GM23248 (cell line): ENCODE measurements around the gene MUC13. TPM values are rescaled to one million over a fixed set of nuclear protein-coding genes. Genes with fewer than 3 reads are reported as not detected.

Experiments
- DNase-seq: peaks from one replicate; pipeline ENCODE4 v3.0.0-alpha.2; 2015
- H2AFZ ChIP-seq: fragments of 200-600 bp; sonication (generic); 2 replicates; pipeline ENCODE4 v1.6.1; 2016; ENCODE audit warnings: antibody characterized with exemption
- H3F3A ChIP-seq: fragments of 200-600 bp; sonication (generic); 2 replicates; pipeline ENCODE4 v1.6.1; 2016; ENCODE audit warnings: mild to moderate bottlenecking, antibody characterized with exemption, mixed run types; ENCODE audit not compliant: insufficient read depth
- H3K27ac ChIP-seq: fragments of 200-600 bp; sonication (generic); 2 replicates; pipeline ENCODE4 v1.5.1; 2016; ENCODE audit warnings: mild to moderate bottlenecking
- H3K27me3 ChIP-seq: fragments of 200-600 bp; sonication (generic); replicated peaks from 2 replicates; pipeline ENCODE4 v1.6.1; 2016; ENCODE audit warnings: mild to moderate bottlenecking; ENCODE audit not compliant: insufficient read depth
- H3K36me3 ChIP-seq: fragments of 200-600 bp; sonication (generic); 2 replicates; pipeline ENCODE4 v1.6.1; 2016; ENCODE audit warnings: low read depth, mild to moderate bottlenecking
- H3K4me1 ChIP-seq: fragments of 200-600 bp; sonication (generic); 2 replicates; pipeline ENCODE4 v1.6.1; 2016; ENCODE audit warnings: mild to moderate bottlenecking; ENCODE audit not compliant: insufficient read depth
- H3K4me2 ChIP-seq: fragments of 200-600 bp; sonication (generic); one replicate; pipeline ENCODE4 v1.6.1; 2016; ENCODE audit warnings: mild to moderate bottlenecking; ENCODE audit not compliant: unreplicated experiment
- H3K4me3 ChIP-seq: fragments of 200-600 bp; sonication (generic); 2 replicates; pipeline ENCODE4 v1.5.1; 2016; ENCODE audit warnings: mild to moderate bottlenecking
- H3K79me2 ChIP-seq: fragments of 200-600 bp; sonication (generic); 2 replicates; pipeline ENCODE4 v1.6.1; 2016; ENCODE audit warnings: mild to moderate bottlenecking; ENCODE audit not compliant: insufficient read depth
- H3K9ac ChIP-seq: fragments of 200-600 bp; sonication (generic); 2 replicates; pipeline ENCODE4 v1.6.1; 2016; ENCODE audit warnings: mild to moderate bottlenecking
- H3K9me2 ChIP-seq: fragments of 200-600 bp; sonication (generic); 2 replicates; pipeline ENCODE4 v1.6.1; 2016; ENCODE audit warnings: mixed run types, mild to moderate bottlenecking, moderate library complexity; ENCODE audit not compliant: insufficient read depth
- H3K9me3 ChIP-seq: fragments of 200-600 bp; sonication (generic); one replicate; pipeline ENCODE4 v1.6.1; 2017; ENCODE audit warnings: low read depth
- H4K20me1 ChIP-seq: fragments of 200-600 bp; sonication (generic); 2 replicates; pipeline ENCODE4 v1.6.0; 2016; ENCODE audit not compliant: insufficient read depth
- EZH2 ChIP-seq: fragments of 200-600 bp; sonication (generic); IDR thresholded peaks from 2 replicates; pipeline ENCODE4 v1.6.1; 2018; ENCODE audit warnings: antibody characterized with exemption, mild to moderate bottlenecking; ENCODE audit not compliant: insufficient read depth, poor library complexity, severe bottlenecking
- EZH2phosphoT487 ChIP-seq: fragments of 200-600 bp; sonication (generic); IDR thresholded peaks from 2 replicates; pipeline ENCODE4 v1.6.1; 2018; ENCODE audit warnings: antibody characterized with exemption, moderate library complexity, mild to moderate bottlenecking, low read depth; ENCODE audit not compliant: insufficient read depth
- WGBS, 2 experiments: methylation state at CpG; one replicate each; pipeline ENCODE4 v1.1.6; 2015 to 2017; ENCODE audit warnings: low lambda C conversion rate in 2 of 2, low coverage in 1 of 2; ENCODE audit errors: missing lambda C conversion rate in 2 of 2; 5-methylcytosine and 5-hydroxymethylcytosine counted together
- in situ Hi-C: fragments of 300-500 bp; cut with MboI; formaldehyde crosslinking; loops from 2 replicates; pipeline ENCODE4 v1.15.0; 2020
- polyA plus RNA-seq: library from polyadenylated mRNA; unstranded; fragments of >200 nt; fragmentation: Nextera tagmentation; extraction: Ambion mirVana; gene quantifications from 2 replicates; pipeline ENCODE4 v1.2.1, GENCODE V29; 2016
- total RNA-seq: library from RNA; depleted of rRNA; stranded (reverse); fragments of >200 nt; shearing (Covaris generic); gene quantifications from 2 replicates; pipeline ENCODE4 v1.2.3, GENCODE V29; 2014

The MUC13 gene
- total and polyA plus RNA-seq, 2 experiments from 2014 or later, result 0.18 to 0.32 TPM

DNA sequence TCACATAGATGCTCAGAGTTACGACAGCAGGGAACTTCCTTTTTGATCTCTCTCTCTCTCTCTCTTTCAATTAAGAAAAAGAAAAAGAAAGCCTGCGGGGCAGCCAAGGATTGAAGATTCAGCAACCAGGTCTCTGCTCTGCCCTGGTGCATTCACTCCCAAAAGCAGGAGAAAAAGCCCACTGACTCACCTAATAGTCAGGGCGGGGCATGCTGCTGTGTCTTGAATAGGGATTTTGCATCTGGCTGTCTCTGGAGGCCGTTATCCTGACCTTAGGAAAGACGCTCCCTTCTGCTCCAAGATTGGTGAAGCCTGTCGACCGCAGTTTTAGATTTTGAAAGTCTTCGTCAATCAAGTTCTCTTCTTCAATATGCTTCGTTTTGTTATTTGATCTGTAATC is 26.6 kb downstream of the MUC13 start:
- Histone ChIP-seq H3K4me3 (no peak overlapping the region), H3F3A (no peaks in the 10 kb centered on the region), H3K9me2 (no peaks in the 10 kb centered on the region), H3K9me3 (no peaks in the 10 kb centered on the region), H2AFZ (no peak overlapping the region), H3K36me3 (no peaks in the 10 kb centered on the region), H3K4me1 (no peaks in the 10 kb centered on the region), H3K4me2 (no peak overlapping the region), H3K79me2 (no peaks in the 10 kb centered on the region), H3K27ac (no peak overlapping the region), H3K27me3 (no peaks in the 10 kb centered on the region; the same call in 1 of the 2 replicates), H4K20me1 (no peaks in the 10 kb centered on the region), H3K9ac (no peak overlapping the region)
- in situ Hi-C loops, result loop anchor here (10.0 to 25.0 kb wide), 2 partner anchors 333 to 571 kb away; no protein-coding TSS in a partner anchor
- TF ChIP-seq EZH2, result no peak
- TF ChIP-seq EZH2phosphoT487, result no peak
- WGBS, 2 experiments, result 73 to 79% methylated on average over 9 of the region's 9 CpGs
- DNase-seq, result no peak

DNA sequence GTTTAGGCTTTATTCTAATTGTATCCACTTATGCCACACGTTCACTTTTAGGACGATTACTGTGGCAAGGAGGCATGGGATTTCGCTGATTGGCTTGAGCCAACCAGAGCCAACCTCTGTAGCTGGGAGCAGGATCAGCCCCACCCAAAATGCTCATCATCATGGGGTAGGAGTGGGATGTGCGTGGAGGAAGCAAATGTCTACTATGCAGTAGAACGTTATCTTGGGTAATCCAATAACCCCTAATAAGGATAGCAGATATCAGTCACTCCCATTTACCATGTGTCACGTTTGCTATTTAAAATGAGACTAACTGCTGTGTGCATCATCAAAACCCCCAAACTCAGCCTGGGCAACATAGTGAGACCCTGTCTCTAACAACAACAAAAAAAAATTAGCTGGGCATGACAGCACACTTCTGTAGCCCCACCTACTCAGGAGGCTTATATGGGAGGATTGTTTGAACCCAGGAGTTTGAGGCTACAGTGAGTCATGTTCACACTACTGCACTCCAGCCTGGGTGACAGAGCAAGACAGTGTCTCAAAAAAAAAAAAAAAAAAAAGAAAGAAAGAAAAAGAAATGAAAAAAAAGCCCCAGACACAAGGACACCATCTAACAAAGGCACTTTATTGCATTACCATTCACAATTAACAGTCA is 29.6 kb downstream of the MUC13 start:
- Histone ChIP-seq H3F3A (no peaks in the 10 kb centered on the region), H3K27ac (no peak overlapping the region), H3K36me3 (no peaks in the 10 kb centered on the region), H3K79me2 (no peaks in the 10 kb centered on the region), H4K20me1 (no peaks in the 10 kb centered on the region), H3K4me1 (0 out of 2 replicates have a peak, but pooled peaks cover 6% of the 10 kb centered on the region), H3K27me3 (no peaks in the 10 kb centered on the region; the same call in 1 of the 2 replicates), H3K4me2 (no peak overlapping the region), H3K4me3 (no peak overlapping the region), H3K9me2 (no peaks in the 10 kb centered on the region), H3K9me3 (no peaks in the 10 kb centered on the region), H3K9ac (no peak overlapping the region), H2AFZ (no peak overlapping the region)
- 83% methylated on average over 6 of the region's 6 CpGs for WGBS, 2 experiments
- no peak for DNase-seq
- in situ Hi-C loops, result loop anchor here (5.0 to 25.0 kb wide), 3 partner anchors 143 to 568 kb away; no protein-coding TSS in a partner anchor
- TF ChIP-seq EZH2phosphoT487, result no peak
- TF ChIP-seq EZH2, result no peak

GRCh38 chr3:124903896-124904834 is 30.4 kb downstream of the MUC13 start:
- no peaks in the 10 kb centered on the region; the same call in 1 of the 2 replicates for H3K27me3 ChIP-seq
- peak; percentile 37 for DNase-seq
- H3K9me3 ChIP-seq, result no peaks in the 10 kb centered on the region
- H3F3A ChIP-seq, result no peaks in the 10 kb centered on the region
- H3K4me2 ChIP-seq, result no peak overlapping the region
- no peaks in the 10 kb centered on the region for H4K20me1 ChIP-seq
- no peaks in the 10 kb centered on the region for H3K9me2 ChIP-seq
- H3K4me1 ChIP-seq, result 0 out of 2 replicates have a peak, but pooled peaks cover 6% of the 10 kb centered on the region
- TF ChIP-seq EZH2 (no peak), EZH2phosphoT487 (no peak)
- no peak overlapping the region for H3K4me3 ChIP-seq
- no peak overlapping the region for H3K27ac ChIP-seq
- 50 to 62% methylated on average over 1 of the region's 1 CpG for WGBS, 2 experiments
- H2AFZ ChIP-seq, result no peak overlapping the region
- H3K9ac ChIP-seq, result no peak overlapping the region
- in situ Hi-C loops, result loop anchor here (5.0 to 25.0 kb wide), 3 partner anchors 142 to 567 kb away; no protein-coding TSS in a partner anchor
- H3K36me3 ChIP-seq, result no peaks in the 10 kb centered on the region
- H3K79me2 ChIP-seq, result no peaks in the 10 kb centered on the region

- Histone ChIP-seq H2AFZ (no peak overlapping the region), H3K4me2 (no peak overlapping the region), H3K79me2 (no peaks in the 10 kb centered on the region), H3K9ac (no peak overlapping the region), H3K36me3 (no peaks in the 10 kb centered on the region), H3K4me1 (0 out of 2 replicates have a peak, but pooled peaks cover 6% of the 10 kb centered on the region), H3K4me3 (no peak overlapping the region), H3K27me3 (no peaks in the 10 kb centered on the region), H4K20me1 (no peaks in the 10 kb centered on the region), H3F3A (no peaks in the 10 kb centered on the region), H3K9me2 (no peaks in the 10 kb centered on the region), H3K27ac (no peak overlapping the region), H3K9me3 (no peaks in the 10 kb centered on the region)
- 97 to 100% methylated on average over 1 of the region's 1 CpG for WGBS, 2 experiments
- TF ChIP-seq EZH2phosphoT487 (no peak), EZH2 (no peak)
- DNase-seq, result no peak
- in situ Hi-C loops, result no loop called here
Measured at GRCh38 chr3:124896824-124897526, 37.6 kb downstream of the MUC13 start.
